ENCODE results near the gene UBTD1.
A peak's percentile ranks its signal among the peaks of the same experiment; 100 is the strongest.

The UBTD1 gene, protein sequence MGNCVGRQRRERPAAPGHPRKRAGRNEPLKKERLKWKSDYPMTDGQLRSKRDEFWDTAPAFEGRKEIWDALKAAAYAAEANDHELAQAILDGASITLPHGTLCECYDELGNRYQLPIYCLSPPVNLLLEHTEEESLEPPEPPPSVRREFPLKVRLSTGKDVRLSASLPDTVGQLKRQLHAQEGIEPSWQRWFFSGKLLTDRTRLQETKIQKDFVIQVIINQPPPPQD

DNA sequence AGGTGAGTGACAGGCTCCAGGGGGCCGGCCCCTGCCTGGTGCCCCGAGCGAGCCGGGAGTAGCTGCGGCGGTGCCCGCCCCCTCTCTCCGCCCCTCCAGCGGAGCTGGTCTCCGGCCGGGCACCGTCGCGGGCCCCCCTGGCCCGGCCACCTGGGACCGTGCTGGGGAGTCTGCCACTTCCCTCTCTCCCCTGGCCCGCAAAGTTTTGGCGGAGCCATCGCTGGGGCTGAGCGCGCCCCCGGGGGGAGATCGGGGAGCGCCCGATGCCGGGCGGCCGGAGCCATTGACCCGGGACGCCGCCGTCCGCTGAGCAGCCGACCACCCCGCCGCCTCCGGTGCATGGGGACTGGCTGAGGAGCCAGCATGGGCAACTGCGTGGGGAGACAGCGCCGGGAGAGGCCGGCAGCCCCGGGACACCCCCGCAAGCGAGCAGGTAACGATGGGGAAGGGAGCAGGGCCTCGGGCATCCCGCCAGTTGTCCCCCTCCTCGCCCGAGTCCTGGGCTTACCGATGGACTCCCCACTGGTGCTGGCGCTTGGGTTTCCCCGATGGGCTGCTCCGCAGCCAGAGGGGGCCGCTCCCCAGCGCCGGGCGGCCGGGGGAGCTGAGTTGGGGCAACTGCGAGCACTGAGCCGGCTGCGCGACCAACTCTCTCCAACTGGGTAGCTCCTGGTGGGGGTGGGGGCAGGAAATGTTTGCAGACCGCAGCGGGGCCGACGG is at the start of gene UBTD1:
UBTD1 (plus strand) TSS at position 84 of the 720 bp plus-strand sequence; CDS start at position 364, 280 bp downstream.
- TF ChIP-seq CTCF (IDR thresholded peaks at IDR 0.05; ENCODE audit: borderline replicate concordance, insufficient read depth, low read depth, low read length): no peak
- H3K4me3 ChIP-seq (ENCODE audit: low read depth, low read length): peak within 1 kb of the TSS; percentile 89

- H3K4me3 ChIP-seq (ENCODE audit: low read depth, low read length): no peak overlapping the region
- no peak for TF ChIP-seq CTCF (IDR thresholded peaks at IDR 0.05; ENCODE audit: borderline replicate concordance, insufficient read depth, low read depth, low read length)
Measured at GRCh38 chr10:97450828-97451227, 47.9 kb upstream of the UBTD1 start.

DNA sequence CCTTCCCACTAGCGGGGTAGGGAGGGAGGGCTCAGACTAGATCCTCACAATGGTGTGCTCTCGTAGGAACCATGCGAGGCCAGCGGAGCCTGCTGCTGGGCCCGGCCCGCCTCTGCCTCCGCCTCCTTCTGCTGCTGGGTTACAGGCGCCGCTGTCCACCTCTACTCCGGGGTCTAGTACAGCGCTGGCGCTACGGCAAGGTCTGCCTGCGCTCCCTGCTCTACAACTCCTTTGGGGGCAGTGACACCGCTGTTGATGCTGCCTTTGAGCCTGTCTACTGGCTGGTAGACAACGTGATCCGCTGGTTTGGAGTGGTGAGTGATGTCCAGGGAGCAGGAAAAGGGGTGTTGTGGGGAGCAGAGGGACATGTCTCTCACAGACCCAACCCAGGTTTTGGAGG is 47.1 kb upstream of the UBTD1 start:
- no peak for TF ChIP-seq CTCF (IDR thresholded peaks at IDR 0.05; ENCODE audit: borderline replicate concordance, insufficient read depth, low read depth, low read length)
- H3K4me3 ChIP-seq (ENCODE audit: low read depth, low read length): no peak overlapping the region

GRCh38 chr10:97452352-97452751 is 46.4 kb upstream of the UBTD1 start:
- H3K4me3 ChIP-seq (ENCODE audit: low read depth, low read length): no peak overlapping the region
- no peak for TF ChIP-seq CTCF (IDR thresholded peaks at IDR 0.05; ENCODE audit: borderline replicate concordance, insufficient read depth, low read depth, low read length)

DNA sequence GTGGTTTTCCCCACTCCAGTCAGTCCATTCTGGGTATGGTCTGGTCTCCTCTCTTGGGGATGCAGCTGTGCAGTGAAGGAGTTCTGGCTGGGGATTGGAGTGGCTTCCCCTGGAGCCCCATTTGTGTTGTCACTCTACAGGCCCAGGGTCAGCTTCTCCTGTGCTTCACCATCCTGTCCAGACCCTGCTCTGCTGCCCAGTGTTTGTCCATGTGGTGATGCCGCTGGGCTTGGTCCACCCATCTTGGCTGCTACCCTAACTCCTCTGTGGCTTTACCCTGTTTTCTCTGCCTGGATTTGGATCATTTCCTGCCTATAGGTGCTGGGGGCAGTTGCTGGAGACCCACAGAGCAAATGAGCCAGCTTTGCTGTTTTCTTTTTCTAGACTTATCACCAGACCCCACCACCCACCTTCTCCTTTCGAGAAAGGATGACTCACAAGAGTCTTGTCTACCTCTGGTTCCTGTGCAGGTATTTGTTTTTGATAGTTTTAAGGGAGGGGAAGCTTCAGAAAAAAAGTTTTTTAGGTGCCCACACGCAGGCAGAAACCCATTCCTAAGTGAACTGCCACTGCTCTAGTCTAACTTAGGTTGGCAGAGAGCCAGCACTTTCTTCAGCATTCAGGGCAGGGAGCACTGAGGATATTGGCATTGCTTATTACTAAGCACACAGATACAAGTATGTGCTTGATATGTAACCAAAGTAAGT is 44.2 kb upstream of the UBTD1 start:
- TF ChIP-seq CTCF (IDR thresholded peaks at IDR 0.05; ENCODE audit: borderline replicate concordance, insufficient read depth, low read depth, low read length): no peak

DNA sequence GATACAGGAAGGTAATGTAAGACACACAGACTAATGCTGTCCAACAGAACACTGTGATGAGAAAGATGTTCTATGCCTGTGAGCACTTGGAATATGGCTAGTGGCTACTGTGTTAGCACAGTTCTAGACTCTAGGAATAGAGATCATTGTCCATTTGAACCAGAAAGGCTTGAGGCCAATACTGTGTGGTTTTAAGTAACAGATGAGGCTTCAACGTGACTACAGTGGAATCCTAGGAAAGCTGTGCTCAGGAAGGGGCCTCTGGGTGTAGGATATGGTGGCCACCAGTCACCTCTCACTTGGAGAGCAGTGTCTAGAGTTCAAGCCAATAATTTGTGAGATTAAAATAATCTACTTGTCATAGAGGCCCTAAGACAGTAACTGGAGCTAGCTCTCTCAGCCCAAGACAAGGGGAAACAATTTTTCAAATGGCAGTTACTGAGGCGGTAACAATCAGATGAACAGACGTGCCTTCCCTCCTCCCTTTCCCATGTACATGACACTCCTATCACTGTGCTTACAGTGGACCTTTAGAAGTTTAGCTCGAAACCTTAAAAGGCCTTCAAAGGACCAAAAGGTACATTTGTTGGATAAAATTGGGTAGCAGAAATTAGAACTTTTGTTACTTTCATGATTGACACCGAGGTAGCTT is 42.6 kb upstream of the UBTD1 start:
- no peak overlapping the region for H3K4me3 ChIP-seq (ENCODE audit: low read depth, low read length)
- no peak for TF ChIP-seq CTCF (IDR thresholded peaks at IDR 0.05; ENCODE audit: borderline replicate concordance, insufficient read depth, low read depth, low read length)

More for the DNA sequence above, 44.2 kb upstream of the UBTD1 start:
- H3K4me3 ChIP-seq (ENCODE audit: low read depth, low read length): no peak overlapping the region
